Activated T-helper 2 cell treated with anti-CD3 and anti-CD28 coated beads, Interferon-gamma antibody, Interleukin-2, Interleukin-4, amounts not matched to agents 10 μg/mL and 5 μg/mL and 100 μg/mL, durations not matched to agents 14 hours and 24 hours and 36 hours (primary cell): ENCODE measurements around the gene NIPAL1. TPM values are rescaled to one million over a fixed set of nuclear protein-coding genes. Genes with fewer than 3 reads are reported as not detected.
"Not testable (repeated sequence)": the region's sequence is repeated elsewhere in the genome, so short reads cannot be mapped to it uniquely, and the experiment has no call there.

Source experiments
- DNase-seq: peaks from one replicate; pipeline ENCODE4 v3.0.0; 2021; ENCODE audit warnings: low spot score
- H3K27ac Mint-ChIP-seq: one replicate; pipeline ENCODE4 v1.8.0; 2021; ENCODE audit warnings: mixed read lengths
- H3K27me3 Mint-ChIP-seq: one replicate; pipeline ENCODE4 v1.8.0; 2021; ENCODE audit warnings: low read depth, mixed read lengths
- H3K36me3 Mint-ChIP-seq: one replicate; pipeline ENCODE4 v1.8.0; 2021; ENCODE audit warnings: low read depth, mixed read lengths
- H3K4me1 Mint-ChIP-seq: one replicate; pipeline ENCODE4 v1.8.0; 2021; ENCODE audit warnings: low read depth, mixed read lengths
- H3K4me3 Mint-ChIP-seq: one replicate; pipeline ENCODE4 v1.8.0; 2021; ENCODE audit warnings: low read depth, mild to moderate bottlenecking, moderate library complexity, mixed read lengths
- H3K9me3 Mint-ChIP-seq: one replicate; pipeline ENCODE4 v1.8.0; 2021; ENCODE audit warnings: mixed read lengths
- intact Hi-C: fragments of 100-400 bp; cut with micrococcal nuclease; formaldehyde crosslinking; loops from one replicate; pipeline ENCODE4 v1.15.1; 2023
- total RNA-seq: library from RNA; stranded (reverse); gene quantifications from 2 replicates; pipeline ENCODE4 v1.2.3, GENCODE V29; 2022

NIPAL1 gene
- total RNA-seq, result 0.82 and 1.4 TPM in 2 replicates

DNA sequence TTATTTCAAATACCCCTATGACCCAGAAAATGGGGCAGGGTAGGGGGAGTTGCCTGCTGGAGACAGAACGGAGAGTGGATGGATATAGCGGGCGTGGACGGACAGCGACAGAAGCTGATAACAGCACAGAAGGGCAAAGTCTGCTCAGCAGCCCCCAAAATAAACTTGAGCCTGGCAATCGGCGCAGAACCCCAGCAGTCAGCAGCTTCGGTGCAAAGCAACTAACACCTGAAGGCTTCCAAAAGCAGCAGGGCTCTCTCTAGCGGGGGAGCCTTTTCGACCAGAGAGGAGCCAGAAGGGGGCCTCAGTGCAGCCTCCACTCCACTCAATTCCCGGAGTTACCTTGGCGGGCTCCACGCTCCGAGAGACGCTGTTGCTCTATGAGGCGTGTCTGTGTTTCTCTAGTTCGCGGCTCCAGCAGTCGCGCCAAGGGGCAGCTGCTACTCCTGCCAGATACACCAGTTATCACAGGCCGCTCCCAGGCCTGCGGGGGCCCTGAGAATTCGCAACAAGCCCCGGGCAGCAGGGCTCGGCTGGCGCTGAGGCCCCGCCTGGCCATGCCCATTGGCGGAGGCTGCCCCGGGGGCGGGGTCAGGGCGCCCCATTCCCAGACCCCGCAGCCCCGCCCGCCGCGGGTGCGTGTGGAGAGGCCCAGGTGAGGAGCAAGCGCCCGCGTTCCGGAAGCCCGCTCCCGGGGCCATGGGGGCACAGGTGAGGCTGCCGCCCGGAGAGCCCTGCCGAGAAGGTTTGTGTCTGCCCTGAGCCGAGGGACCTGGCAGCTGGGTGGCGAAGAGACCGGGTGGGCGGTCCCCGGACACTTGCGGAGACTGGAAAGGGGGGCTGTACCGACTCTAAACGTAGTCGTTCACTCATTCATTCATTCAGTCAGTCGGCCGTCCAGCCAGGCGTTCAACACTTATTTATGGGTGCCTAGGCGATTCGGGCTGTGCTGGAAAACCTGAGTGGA is at the start of gene NIPAL1, which contains the start of gene CNGA1:
NIPAL1 (plus strand) TSS at position 632 of the 967 bp plus-strand sequence; CDS start at position 700, 68 bp downstream.
CNGA1 (minus strand) TSS at position 541 of the 967 bp plus-strand sequence. CDS start 63,992 bp downstream, outside the sequence.
- peaks cover 11% of the 10 kb centered on the region for H3K9me3 Mint-ChIP-seq
- peak within 1 kb of the TSS; percentile 66 for H3K4me3 Mint-ChIP-seq
- no peaks in the 10 kb centered on the region for H3K36me3 Mint-ChIP-seq
- intact Hi-C loops, result loop anchor here (5.0 kb wide), 1 partner anchor 71 kb away; no protein-coding TSS in a partner anchor
- H3K4me1 Mint-ChIP-seq, result peaks cover 17% of the 10 kb centered on the region
- H3K27ac Mint-ChIP-seq, result no peak within 1 kb of the TSS
- peaks cover 55% of the 10 kb centered on the region for H3K27me3 Mint-ChIP-seq
- peak; percentile 30 for DNase-seq

DNA sequence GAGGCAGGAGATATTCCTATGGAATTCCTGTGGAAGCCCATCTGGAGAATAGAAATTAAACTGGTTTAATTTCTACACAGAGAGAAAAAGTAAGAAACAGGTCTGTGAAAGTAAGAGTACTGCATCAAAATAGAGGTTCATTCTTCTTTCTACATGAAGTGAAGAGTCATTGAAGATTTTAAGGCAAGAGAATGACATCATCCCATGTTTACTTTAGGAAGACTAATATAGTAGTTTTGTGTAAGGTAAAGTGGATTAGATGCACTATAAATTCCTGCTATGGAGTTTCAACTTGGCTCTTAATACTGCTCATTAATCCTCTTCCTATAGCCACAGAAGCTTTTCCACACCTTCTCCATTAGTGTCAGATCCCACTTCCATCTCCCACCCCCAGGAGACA is 47.7 kb upstream of the NIPAL1 start:
- no peak for DNase-seq
- no peak overlapping the region for H3K27ac Mint-ChIP-seq
- H3K27me3 Mint-ChIP-seq, result no peaks in the 10 kb centered on the region
- no peaks in the 10 kb centered on the region for H3K4me1 Mint-ChIP-seq
- intact Hi-C loops, result no loop called here
- no peaks in the 10 kb centered on the region for H3K9me3 Mint-ChIP-seq
- no peaks in the 10 kb centered on the region for H3K36me3 Mint-ChIP-seq
- no peak overlapping the region for H3K4me3 Mint-ChIP-seq

DNA sequence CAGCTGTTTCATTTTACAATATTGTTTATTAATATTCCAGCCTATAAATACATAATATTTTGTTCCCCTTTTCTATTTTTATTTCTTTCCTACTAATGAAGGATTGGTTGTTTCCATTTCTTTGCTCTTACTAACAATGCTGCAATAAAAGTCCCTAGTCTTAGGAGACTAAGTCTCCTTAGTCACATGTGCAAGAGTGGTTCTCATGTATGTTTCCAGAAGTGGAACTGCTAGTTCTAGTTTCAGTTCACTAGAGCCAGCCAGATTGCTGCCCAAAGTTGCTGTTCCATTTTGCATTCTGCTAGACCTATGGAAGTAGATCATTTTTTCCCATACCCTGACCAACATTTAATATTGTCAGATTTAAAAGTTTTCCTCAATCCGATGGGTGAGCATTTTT is 44.4 kb upstream of the NIPAL1 start:
- no peaks in the 10 kb centered on the region for H3K4me1 Mint-ChIP-seq

DNA sequence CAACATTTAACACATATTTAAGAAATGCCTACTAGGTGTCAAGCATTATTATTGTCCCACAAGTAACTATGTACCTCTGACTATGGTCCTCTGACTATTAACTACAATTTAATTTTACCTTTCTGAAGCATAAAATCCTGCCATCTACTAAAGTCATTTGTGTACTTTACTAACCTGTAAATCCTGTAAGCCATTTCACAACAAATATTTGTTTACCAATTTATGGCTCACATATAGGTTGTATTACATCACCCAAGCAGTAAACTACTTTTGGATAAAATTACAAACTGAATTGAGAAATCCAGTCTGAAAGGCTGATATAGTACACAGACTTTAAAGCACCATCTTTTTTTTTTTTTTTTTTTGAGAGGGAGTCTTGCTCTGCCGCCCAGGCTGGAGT is 43.9 kb upstream of the NIPAL1 start:
- H3K4me3 Mint-ChIP-seq, result no peak overlapping the region
- no peaks in the 10 kb centered on the region for H3K27me3 Mint-ChIP-seq
- no peaks in the 10 kb centered on the region for H3K9me3 Mint-ChIP-seq
- no peak overlapping the region for H3K27ac Mint-ChIP-seq
- no peaks in the 10 kb centered on the region for H3K4me1 Mint-ChIP-seq
- DNase-seq, result no peak
- intact Hi-C loops, result no loop called here
- H3K36me3 Mint-ChIP-seq, result no peaks in the 10 kb centered on the region

More for the DNA sequence above, 44.4 kb upstream of the NIPAL1 start:
- no peaks in the 10 kb centered on the region for H3K36me3 Mint-ChIP-seq
- H3K9me3 Mint-ChIP-seq, result no peaks in the 10 kb centered on the region
- no peak for DNase-seq
- H3K27me3 Mint-ChIP-seq, result no peaks in the 10 kb centered on the region
- no peak overlapping the region for H3K27ac Mint-ChIP-seq
- intact Hi-C loops, result no loop called here
- no peak overlapping the region for H3K4me3 Mint-ChIP-seq

DNA sequence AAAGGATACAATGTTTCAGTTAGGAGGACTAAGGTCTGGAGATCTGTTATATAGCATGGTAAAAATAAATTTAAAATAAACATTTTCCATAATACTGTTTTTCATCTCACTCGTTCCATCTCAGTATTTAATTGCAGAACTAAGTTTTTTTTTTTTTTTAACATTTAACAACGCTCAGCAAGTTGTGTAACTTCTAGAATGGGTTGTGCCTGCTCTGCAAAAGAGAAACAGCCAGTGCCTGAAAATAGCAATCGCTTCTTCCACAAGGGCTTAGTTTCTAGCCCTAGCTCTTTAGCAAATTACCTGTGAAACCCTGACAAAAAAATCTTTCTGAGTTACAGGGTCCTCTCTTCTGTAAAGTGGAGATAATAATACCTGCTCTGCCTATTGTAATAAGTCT is 42.0 kb upstream of the NIPAL1 start:
- Mint-ChIP-seq H3K4me3 (no peak overlapping the region), H3K9me3 (no peaks in the 10 kb centered on the region), H3K27ac (no peak overlapping the region), H3K27me3 (no peaks in the 10 kb centered on the region), H3K4me1 (no peaks in the 10 kb centered on the region), H3K36me3 (no peaks in the 10 kb centered on the region)
- no peak for DNase-seq
- intact Hi-C loops, result no loop called here

DNA sequence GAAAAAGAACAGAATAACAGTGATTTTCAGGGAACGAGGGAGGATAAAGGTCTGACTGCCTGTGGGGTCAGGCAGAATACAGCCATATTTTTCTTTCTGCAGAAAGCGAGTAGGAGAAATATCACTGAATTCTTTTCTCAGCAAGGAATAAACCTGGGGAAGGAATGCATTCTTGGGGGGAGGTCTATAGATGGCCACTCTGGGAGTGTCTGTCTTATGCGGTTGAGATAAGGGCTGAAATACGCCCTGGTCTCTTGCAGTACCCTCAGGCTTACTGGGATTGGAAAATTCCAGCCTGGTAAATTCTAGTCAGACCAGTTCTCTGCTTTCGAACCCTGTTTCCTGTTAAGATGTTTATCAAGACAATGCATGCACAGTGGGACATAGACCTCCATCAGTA is 26.4 kb upstream of the NIPAL1 start:
- no peak overlapping the region for H3K27ac Mint-ChIP-seq
- no peak for DNase-seq
- peaks cover 2% of the 10 kb centered on the region for H3K27me3 Mint-ChIP-seq
- no peaks in the 10 kb centered on the region for H3K4me1 Mint-ChIP-seq
- H3K4me3 Mint-ChIP-seq, result no peak overlapping the region
- H3K9me3 Mint-ChIP-seq, result peaks cover 13% of the 10 kb centered on the region
- no peaks in the 10 kb centered on the region for H3K36me3 Mint-ChIP-seq
- intact Hi-C loops, result no loop called here

DNA sequence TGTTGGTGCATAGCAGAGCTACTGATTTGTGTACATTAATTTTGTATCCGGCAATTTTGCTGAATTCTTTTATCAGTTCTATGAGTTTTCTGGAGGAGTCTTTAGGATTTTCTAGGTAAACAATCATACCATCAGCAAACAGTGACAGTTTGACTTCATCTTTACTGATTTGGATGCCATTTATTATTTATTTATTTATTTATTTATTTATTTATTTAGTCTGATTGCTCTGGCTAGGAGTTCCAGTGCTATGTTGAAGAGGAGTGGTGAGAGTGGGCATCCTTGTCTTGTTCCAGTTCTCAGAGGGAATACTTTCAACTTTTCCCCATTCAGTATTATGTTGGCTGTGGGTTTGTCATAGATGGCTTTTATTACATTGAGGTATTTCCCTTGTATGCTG is 24.1 kb upstream of the NIPAL1 start:
- peaks cover 13% of the 10 kb centered on the region for H3K9me3 Mint-ChIP-seq
- intact Hi-C loops, DNase-seq, H3K4me3 Mint-ChIP-seq, H3K27ac Mint-ChIP-seq, H3K4me1 Mint-ChIP-seq, H3K27me3 Mint-ChIP-seq, H3K36me3 Mint-ChIP-seq: not testable (repeated sequence)

DNA sequence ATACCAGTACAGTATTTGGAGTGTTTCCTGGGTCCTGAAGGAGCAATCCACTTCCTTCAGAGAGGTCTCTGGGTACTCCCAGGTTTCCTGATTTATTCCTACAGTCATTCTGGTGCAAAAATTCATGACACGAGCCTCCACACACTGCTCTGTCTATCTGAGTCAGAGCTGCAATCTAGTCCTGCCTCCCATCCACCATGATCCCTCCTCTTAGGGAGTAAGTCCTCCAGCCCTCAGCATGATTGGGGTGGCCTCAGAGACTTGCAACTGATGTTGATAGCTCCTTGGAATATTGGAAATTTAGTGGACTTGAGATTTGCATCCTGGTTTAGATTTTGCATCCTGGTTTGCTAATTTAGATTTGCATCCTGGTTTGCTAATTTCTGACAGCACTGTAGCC is 20.6 kb upstream of the NIPAL1 start:
- H3K27me3 Mint-ChIP-seq, result peaks cover 2% of the 10 kb centered on the region
- peaks cover 12% of the 10 kb centered on the region for H3K9me3 Mint-ChIP-seq
- H3K27ac Mint-ChIP-seq, result no peak overlapping the region
- intact Hi-C loops, result no loop called here
- H3K36me3 Mint-ChIP-seq, result no peaks in the 10 kb centered on the region
- no peak for DNase-seq
- H3K4me3 Mint-ChIP-seq, result no peak overlapping the region
- H3K4me1 Mint-ChIP-seq, result no peaks in the 10 kb centered on the region

DNA sequence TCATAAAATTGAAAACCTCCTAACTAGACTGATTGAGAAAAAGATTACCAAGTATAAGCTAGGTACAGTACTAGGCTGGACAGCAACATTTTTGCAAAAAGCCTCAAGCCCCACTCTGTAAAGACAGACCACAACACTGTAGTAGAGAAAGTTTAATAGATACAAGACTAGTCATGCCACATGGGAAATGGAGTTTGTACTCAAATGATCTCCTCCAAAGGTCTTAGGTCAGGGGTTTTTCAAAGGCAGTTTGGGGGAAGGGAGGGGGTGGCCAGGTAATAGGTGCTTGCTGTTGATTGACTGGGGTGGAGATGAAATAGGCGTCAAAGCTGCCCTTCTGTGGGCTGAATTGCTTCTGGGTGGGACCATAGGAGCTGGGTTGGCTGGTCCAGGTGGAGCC is 14.3 kb upstream of the NIPAL1 start:
- no peaks in the 10 kb centered on the region for H3K27me3 Mint-ChIP-seq
- H3K36me3 Mint-ChIP-seq, result no peaks in the 10 kb centered on the region
- DNase-seq, result no peak
- no peaks in the 10 kb centered on the region for H3K4me1 Mint-ChIP-seq
- peaks cover 18% of the 10 kb centered on the region for H3K9me3 Mint-ChIP-seq
- no peak overlapping the region for H3K27ac Mint-ChIP-seq
- no peak overlapping the region for H3K4me3 Mint-ChIP-seq
- intact Hi-C loops, result loop anchor here (2.0 kb wide), 1 partner anchor 85 kb away; no protein-coding TSS in a partner anchor

DNA sequence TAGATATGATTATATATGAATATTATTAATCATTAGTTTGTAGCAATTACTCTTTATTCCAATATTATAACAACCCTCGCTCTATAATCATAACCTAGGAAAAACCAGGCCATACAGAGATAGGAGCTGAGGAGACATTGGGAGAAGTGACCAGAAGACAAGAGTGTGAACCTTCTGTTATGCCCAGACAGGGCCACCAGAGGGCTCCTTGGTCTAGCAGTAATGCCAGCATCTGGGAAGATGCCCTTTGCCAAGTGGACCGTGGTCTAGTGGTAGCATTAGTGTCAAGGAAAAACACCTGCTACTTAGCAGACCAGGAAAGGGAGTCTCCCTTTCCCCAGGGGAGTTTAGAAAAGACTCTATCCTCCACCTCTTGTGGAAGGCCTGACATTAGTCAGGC is 13.0 kb upstream of the NIPAL1 start:
- H3K4me1 Mint-ChIP-seq, DNase-seq, H3K36me3 Mint-ChIP-seq, H3K4me3 Mint-ChIP-seq, H3K27me3 Mint-ChIP-seq, H3K27ac Mint-ChIP-seq: not testable (repeated sequence)
- intact Hi-C loops, result loop anchor here (2.0 kb wide), 1 partner anchor 83 kb away; no protein-coding TSS in a partner anchor
- H3K9me3 Mint-ChIP-seq, result peaks cover 18% of the 10 kb centered on the region

DNA sequence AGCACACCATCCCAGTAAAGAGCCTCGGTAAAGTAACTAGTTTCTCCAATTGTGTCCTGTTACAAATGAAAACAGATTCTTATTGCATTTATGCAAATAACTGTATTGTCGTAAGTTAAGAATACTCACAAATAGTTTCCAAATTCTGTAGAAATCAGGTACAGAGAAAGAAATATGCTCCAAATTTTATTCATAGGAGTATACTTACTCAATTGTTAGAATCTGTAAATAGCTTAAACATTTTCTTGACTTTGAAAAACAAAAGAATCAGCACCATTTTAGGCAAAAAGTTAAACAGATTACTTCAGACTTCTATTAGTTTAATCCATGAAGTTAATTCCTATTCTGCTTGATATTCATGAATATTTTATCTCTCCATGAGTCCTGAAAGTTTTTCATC is 10.8 kb upstream of the NIPAL1 start:
- Mint-ChIP-seq H3K27me3 (no peaks in the 10 kb centered on the region), H3K4me3 (no peak overlapping the region), H3K36me3 (no peaks in the 10 kb centered on the region), H3K9me3 (peaks cover 22% of the 10 kb centered on the region), H3K4me1 (no peaks in the 10 kb centered on the region), H3K27ac (no peak overlapping the region)
- no peak for DNase-seq
- intact Hi-C loops, result no loop called here

DNA sequence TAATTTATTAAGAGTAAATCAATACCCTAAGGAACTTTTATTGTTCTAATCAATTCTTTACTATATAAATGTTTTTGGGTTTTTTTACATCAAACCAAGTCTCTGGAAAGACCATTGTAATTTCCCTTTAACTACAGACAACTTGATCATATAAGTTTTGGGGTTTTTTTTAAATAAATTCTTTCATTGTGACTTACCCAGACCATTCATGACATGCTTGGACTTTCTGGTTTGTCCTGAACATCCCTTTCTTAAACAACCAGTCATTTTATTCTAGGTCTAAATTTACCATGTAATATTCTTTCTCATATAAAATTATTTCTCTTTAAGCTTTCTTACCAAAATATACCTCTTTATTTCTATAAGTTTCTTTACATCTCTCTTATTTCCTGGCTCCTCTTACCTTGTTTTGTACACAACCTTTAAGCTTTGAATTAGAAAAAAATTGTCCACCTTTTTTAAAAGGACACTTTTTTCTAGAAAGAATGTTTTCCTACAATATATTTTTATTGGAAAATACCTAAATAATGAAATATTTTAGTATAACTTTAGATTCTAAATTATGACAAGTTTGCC is 8.5 kb upstream of the NIPAL1 start:
- H3K4me3 Mint-ChIP-seq, result no peak overlapping the region
- peaks cover 3% of the 10 kb centered on the region for H3K27me3 Mint-ChIP-seq
- H3K36me3 Mint-ChIP-seq, result no peaks in the 10 kb centered on the region
- DNase-seq, result no peak
- no peak overlapping the region for H3K27ac Mint-ChIP-seq
- intact Hi-C loops, result no loop called here
- H3K4me1 Mint-ChIP-seq, result no peaks in the 10 kb centered on the region
- H3K9me3 Mint-ChIP-seq, result peaks cover 31% of the 10 kb centered on the region

DNA sequence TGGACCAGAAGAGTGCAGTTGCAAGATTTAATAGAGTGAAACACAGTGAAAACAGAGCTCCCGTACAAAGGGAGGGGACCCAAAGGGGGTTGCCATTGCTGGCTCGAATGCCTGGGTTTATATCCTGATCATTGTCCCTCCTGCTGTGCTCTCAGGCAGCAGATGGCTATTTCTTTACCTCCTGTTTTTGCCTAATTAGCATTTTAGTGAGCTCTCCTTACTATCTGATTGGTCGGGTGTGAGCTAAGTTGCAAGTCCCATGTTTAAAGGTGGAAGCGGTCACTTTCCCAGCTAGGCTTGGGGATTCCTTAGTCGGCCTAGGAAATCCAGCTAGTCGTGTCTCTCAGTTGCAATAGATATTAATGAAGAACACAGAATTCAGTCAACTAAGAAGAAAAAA is 5.7 kb upstream of the NIPAL1 start:
- peaks cover 25% of the 10 kb centered on the region for H3K9me3 Mint-ChIP-seq
- H3K4me3 Mint-ChIP-seq, H3K27ac Mint-ChIP-seq, DNase-seq, H3K4me1 Mint-ChIP-seq, H3K36me3 Mint-ChIP-seq, intact Hi-C loops: not testable (repeated sequence)
- peaks cover 22% of the 10 kb centered on the region for H3K27me3 Mint-ChIP-seq
